HepG2 (cell line): Measurements from ENCODE around the gene ABCB8. TPM values are rescaled to one million over a fixed set of nuclear protein-coding genes. Genes with fewer than 3 reads are reported as not detected.

Source experiments
- ARNT2 ChIP-seq: sonication (generic); formaldehyde crosslinking; IDR thresholded peaks from 2 replicates; pipeline ENCODE4 v1.8.0; 2022; ENCODE audit warnings: mild to moderate bottlenecking, low read depth, missing genetic modification reagents, moderate library complexity
- CENPX ChIP-seq: sonication (generic); formaldehyde crosslinking; IDR thresholded peaks from 2 replicates; pipeline ENCODE4 v1.9.0; 2021; ENCODE audit warnings: mild to moderate bottlenecking, missing genetic modification reagents, moderate library complexity
- DMAP1 ChIP-seq: IDR thresholded peaks from 2 replicates; pipeline ENCODE4 v1.6.1; 2016
- E2F5 ChIP-seq: sonication (generic); formaldehyde crosslinking; conservative IDR thresholded peaks from 2 replicates; pipeline ENCODE4 v1.4.0; 2020; ENCODE audit warnings: missing genetic modification reagents
- ERF ChIP-seq: IDR thresholded peaks from 2 replicates; pipeline ENCODE4 v1.6.1; 2018; ENCODE audit warnings: missing biosample characterization, missing genetic modification reagents
- FOSL2 ChIP-seq: sonication (generic); formaldehyde crosslinking; IDR thresholded peaks from 2 replicates; pipeline ENCODE4 v1.4.0; 2020; ENCODE audit warnings: missing genetic modification reagents
- HDAC1 ChIP-seq: sonication (generic); formaldehyde crosslinking; IDR thresholded peaks from 2 replicates; pipeline ENCODE4 v1.5.1; 2020; ENCODE audit warnings: mild to moderate bottlenecking, missing genetic modification reagents
- HNRNPLL ChIP-seq: fragments of 200-400 bp; formaldehyde crosslinking; IDR thresholded peaks from 2 replicates; pipeline ENCODE4 v1.6.1; 2017; ENCODE audit warnings: mild to moderate bottlenecking, low read depth, low read length; ENCODE audit not compliant: poor library complexity, severe bottlenecking
- MIER3 ChIP-seq: IDR thresholded peaks from 2 replicates; pipeline ENCODE4 v1.6.1; 2016; ENCODE audit warnings: missing compliant biosample characterization, borderline replicate concordance
- MYC ChIP-seq: sonication (generic); formaldehyde crosslinking; IDR thresholded peaks from 2 replicates; pipeline ENCODE4 v1.9.0; 2021; ENCODE audit warnings: missing genetic modification reagents, borderline replicate concordance
- PAF1 ChIP-seq: IDR thresholded peaks from 2 replicates; pipeline ENCODE4 v1.6.1; 2016; ENCODE audit warnings: missing genetic modification reagents, missing compliant biosample characterization
- PCBP1 ChIP-seq: fragments of 200-400 bp; formaldehyde crosslinking; IDR thresholded peaks from 2 replicates; pipeline ENCODE4 v1.6.1; 2017; ENCODE audit warnings: mild to moderate bottlenecking, low read depth, low read length, borderline replicate concordance
- PTBP1 ChIP-seq: fragments of 200-400 bp; formaldehyde crosslinking; IDR thresholded peaks from 2 replicates; pipeline ENCODE4 v1.6.1; 2018; ENCODE audit warnings: low read length, low read depth; ENCODE audit not compliant: poor library complexity, severe bottlenecking
- SMC3 ChIP-seq: IDR thresholded peaks from 2 replicates; pipeline ENCODE4 v1.6.1; 2011; ENCODE audit warnings: low read length, improper control_type of control experiment
- SNAI1 ChIP-seq: sonication (generic); formaldehyde crosslinking; IDR thresholded peaks from 2 replicates; pipeline ENCODE4 v1.5.0; 2020; ENCODE audit warnings: mild to moderate bottlenecking, missing genetic modification reagents, borderline replicate concordance
- SP4 ChIP-seq: sonication (generic); formaldehyde crosslinking; IDR thresholded peaks from 2 replicates; pipeline ENCODE4 v1.8.1; 2023; ENCODE audit warnings: mild to moderate bottlenecking, missing genetic modification reagents
- TEAD3 ChIP-seq: optimal IDR thresholded peaks from 2 replicates; pipeline ENCODE3; 2016; ENCODE audit warnings: borderline replicate concordance
- ZBTB26 ChIP-seq: IDR thresholded peaks from 2 replicates; pipeline ENCODE4 v1.6.1; 2016; ENCODE audit warnings: missing compliant biosample characterization, missing genetic modification reagents, borderline replicate concordance
- ZFP82 ChIP-seq: sonication (generic); formaldehyde crosslinking; IDR thresholded peaks from 2 replicates; pipeline ENCODE4 v1.5.1; 2020; ENCODE audit warnings: mild to moderate bottlenecking, missing genetic modification reagents, borderline replicate concordance
- ZNF274 ChIP-seq: sonication (generic); formaldehyde crosslinking; IDR thresholded peaks from 2 replicates; pipeline ENCODE4 v1.5.1; 2020; ENCODE audit warnings: mild to moderate bottlenecking, missing genetic modification reagents
- ZNF333 ChIP-seq: sonication (generic); formaldehyde crosslinking; IDR thresholded peaks from 2 replicates; pipeline ENCODE4 v1.4.0; 2020; ENCODE audit warnings: mild to moderate bottlenecking, missing genetic modification reagents, borderline replicate concordance
- polyA plus RNA-seq, 8 experiments: library from polyadenylated mRNA; depleted of rRNA in 3 of 8; stranded (reverse) in 7 of 8; unstranded in 1 of 8; fragments of >200 nt; fragmentation: Illumina TruSeq in 4 of 8; extraction: Trizol in 4 of 8; gene quantifications; 2 replicates each; pipeline versions ENCODE4 v1.2.1 to v1.2.3, GENCODE V29; 2011 to 2016; ENCODE audit warnings: low read depth in 4 of 8, missing spikeins in 1 of 8, mixed read lengths in 1 of 8; ENCODE audit not compliant: insufficient read depth in 1 of 8
- total RNA-seq, 5 experiments: library from RNA; depleted of rRNA; stranded (reverse); fragments of >200 nt; fragmentation: Illumina TruSeq; extraction: Trizol; gene quantifications; 2 replicates each; pipeline ENCODE4 v1.2.3, GENCODE V29; 2016; ENCODE audit warnings: low read depth in 1 of 5
- TF ChIP-seq, protein P1 (sequence below): sonication (generic); formaldehyde crosslinking; conservative IDR thresholded peaks from 2 replicates; pipeline ENCODE4 v1.4.0; 2020; ENCODE audit warnings: missing genetic modification reagents
- TF ChIP-seq, protein P2 (sequence below): sonication (generic); formaldehyde crosslinking; IDR thresholded peaks from 2 replicates; pipeline ENCODE4 v1.5.0; 2020; ENCODE audit warnings: missing genetic modification reagents
- TF ChIP-seq, protein P3 (sequence below): sonication (generic); formaldehyde crosslinking; IDR thresholded peaks from 2 replicates; pipeline ENCODE4 v1.9.0; 2022; ENCODE audit warnings: missing genetic modification reagents, mild to moderate bottlenecking, borderline replicate concordance
- TF ChIP-seq, protein P4 (sequence below): IDR thresholded peaks from 2 replicates; pipeline ENCODE4 v1.6.1; 2016; ENCODE audit warnings: missing genetic modification reagents, missing compliant biosample characterization

ABCB8 gene
- total and polyA plus RNA-seq, 2 of the 13 experiments (the other 11 are each of a cell fraction or from before 2014, with no cell fraction given), result 6.6 to 16.7 TPM

DNA sequence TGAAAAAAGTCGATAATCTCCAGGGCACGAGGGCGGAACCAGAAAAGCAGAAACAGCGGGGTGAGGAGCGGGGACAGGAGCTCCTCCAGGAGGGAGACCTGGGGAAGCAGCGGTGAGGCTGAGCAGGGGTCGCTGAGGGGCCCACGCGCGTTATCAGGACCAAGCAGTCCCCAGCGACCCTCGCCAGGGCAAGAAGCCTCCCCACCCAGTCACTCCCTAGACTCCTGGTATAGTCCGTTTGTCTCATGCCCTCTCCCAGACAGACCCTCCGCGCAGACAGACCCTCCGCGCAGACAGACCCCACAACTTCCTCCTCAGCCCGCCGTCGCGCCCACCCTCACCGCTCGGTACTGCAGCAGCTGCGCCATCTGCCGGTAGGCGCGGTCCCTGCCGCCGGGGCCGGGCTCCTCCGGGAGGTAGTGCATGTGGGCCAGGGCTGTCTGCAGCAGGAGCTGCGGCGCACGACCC lies 10.3 kb upstream of the ABCB8 start (continued):
- TF ChIP-seq HNRNPLL (peak; percentile 51), ZBTB26 (CRISPR knock-in tag) (0 out of 2 replicates have a peak, but pooled peaks have one; percentile 49), ZFP82 (CRISPR knock-in tag) (no peak), SNAI1 (CRISPR knock-in tag) (no peak), PCBP1 (0 out of 2 replicates have a peak, but pooled peaks have one; percentile 49), HDAC1 (CRISPR knock-in tag) (0 out of 2 replicates have a peak, but pooled peaks have one; percentile 43), ERF (CRISPR knock-in tag) (0 out of 2 replicates have a peak, but pooled peaks have one; percentile 36), CENPX (CRISPR knock-in tag) (no peak), MYC (peak; percentile 43; the same call in 1 of the 2 replicates), DMAP1 (CRISPR knock-in tag) (peak; percentile 26; the same call in 1 of the 2 replicates), ZNF333 (CRISPR knock-in tag) (0 out of 2 replicates have a peak, but pooled peaks have one; percentile 71), PAF1 (CRISPR knock-in tag) (no peak), PTBP1 (peak; percentile 66), MIER3 (CRISPR knock-in tag) (0 out of 2 replicates have a peak, but pooled peaks have one; percentile 26), TEAD3 (peak; percentile 36), FOSL2 (CRISPR knock-in tag) (0 out of 2 replicates have a peak, but pooled peaks have one; percentile 12), E2F5 (CRISPR knock-in tag) (no peak), ZNF274 (CRISPR knock-in tag) (0 out of 2 replicates have a peak, but pooled peaks have one; percentile 21), ARNT2 (0 out of 2 replicates have a peak, but pooled peaks have one; percentile 48), SP4 (CRISPR knock-in tag) (no peak), SMC3 (peak; percentile 40; the same call in 1 of the 2 replicates)
- TF ChIP-seq, protein P1, sequence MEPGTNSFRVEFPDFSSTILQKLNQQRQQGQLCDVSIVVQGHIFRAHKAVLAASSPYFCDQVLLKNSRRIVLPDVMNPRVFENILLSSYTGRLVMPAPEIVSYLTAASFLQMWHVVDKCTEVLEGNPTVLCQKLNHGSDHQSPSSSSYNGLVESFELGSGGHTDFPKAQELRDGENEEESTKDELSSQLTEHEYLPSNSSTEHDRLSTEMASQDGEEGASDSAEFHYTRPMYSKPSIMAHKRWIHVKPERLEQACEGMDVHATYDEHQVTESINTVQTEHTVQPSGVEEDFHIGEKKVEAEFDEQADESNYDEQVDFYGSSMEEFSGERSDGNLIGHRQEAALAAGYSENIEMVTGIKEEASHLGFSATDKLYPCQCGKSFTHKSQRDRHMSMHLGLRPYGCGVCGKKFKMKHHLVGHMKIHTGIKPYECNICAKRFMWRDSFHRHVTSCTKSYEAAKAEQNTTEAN, result no peak
- TF ChIP-seq, protein P2, sequence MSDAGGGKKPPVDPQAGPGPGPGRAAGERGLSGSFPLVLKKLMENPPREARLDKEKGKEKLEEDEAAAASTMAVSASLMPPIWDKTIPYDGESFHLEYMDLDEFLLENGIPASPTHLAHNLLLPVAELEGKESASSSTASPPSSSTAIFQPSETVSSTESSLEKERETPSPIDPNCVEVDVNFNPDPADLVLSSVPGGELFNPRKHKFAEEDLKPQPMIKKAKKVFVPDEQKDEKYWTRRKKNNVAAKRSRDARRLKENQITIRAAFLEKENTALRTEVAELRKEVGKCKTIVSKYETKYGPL (CRISPR knock-in tag), result no peak
- TF ChIP-seq, protein P3, sequence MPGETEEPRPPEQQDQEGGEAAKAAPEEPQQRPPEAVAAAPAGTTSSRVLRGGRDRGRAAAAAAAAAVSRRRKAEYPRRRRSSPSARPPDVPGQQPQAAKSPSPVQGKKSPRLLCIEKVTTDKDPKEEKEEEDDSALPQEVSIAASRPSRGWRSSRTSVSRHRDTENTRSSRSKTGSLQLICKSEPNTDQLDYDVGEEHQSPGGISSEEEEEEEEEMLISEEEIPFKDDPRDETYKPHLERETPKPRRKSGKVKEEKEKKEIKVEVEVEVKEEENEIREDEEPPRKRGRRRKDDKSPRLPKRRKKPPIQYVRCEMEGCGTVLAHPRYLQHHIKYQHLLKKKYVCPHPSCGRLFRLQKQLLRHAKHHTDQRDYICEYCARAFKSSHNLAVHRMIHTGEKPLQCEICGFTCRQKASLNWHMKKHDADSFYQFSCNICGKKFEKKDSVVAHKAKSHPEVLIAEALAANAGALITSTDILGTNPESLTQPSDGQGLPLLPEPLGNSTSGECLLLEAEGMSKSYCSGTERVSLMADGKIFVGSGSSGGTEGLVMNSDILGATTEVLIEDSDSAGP (CRISPR knock-in tag), result peak; percentile 30; the same call in 1 of the 2 replicates
- TF ChIP-seq, protein P4, sequence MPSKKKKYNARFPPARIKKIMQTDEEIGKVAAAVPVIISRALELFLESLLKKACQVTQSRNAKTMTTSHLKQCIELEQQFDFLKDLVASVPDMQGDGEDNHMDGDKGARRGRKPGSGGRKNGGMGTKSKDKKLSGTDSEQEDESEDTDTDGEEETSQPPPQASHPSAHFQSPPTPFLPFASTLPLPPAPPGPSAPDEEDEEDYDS (CRISPR knock-in tag), result no peak
